Germinal center (tissue), 1 donor: ENCODE results near the gene CHD2.
"Not testable (repeated sequence)": the region's sequence is repeated elsewhere in the genome, so short reads cannot be mapped to it uniquely, and the experiment has no call there.

Experiments used
- DNase-seq: peaks from one replicate; pipeline ENCODE4 v3.0.0; 2012; ENCODE audit warnings: mixed read lengths, low spot score

The CHD2 gene

DNA sequence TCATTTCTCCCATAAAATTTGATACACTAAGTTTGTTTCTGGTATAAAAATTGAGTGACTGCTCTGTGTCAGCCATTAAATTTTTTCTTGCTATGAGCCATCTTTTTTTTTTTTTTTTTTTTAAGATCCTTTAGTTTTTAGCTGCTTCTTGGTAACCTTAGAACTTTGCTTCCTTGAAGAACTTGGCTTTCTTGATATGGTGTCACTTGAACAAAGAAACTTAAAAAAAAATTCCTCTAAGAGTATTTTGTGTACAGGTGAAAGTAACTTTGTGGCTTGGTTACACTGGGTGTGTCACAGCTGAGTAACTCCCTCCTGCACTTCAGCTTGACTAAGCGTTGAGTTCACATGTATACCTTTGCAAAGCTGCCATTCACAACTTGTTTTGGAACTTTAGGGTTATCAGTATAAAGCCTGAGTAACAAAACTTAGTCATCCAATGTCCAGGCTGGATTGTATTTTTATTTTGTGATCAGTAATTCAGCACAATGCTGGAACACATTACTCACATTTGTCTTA, 6.5 kb downstream of the CHD2 start:
- peak; percentile 23 for DNase-seq

DNA sequence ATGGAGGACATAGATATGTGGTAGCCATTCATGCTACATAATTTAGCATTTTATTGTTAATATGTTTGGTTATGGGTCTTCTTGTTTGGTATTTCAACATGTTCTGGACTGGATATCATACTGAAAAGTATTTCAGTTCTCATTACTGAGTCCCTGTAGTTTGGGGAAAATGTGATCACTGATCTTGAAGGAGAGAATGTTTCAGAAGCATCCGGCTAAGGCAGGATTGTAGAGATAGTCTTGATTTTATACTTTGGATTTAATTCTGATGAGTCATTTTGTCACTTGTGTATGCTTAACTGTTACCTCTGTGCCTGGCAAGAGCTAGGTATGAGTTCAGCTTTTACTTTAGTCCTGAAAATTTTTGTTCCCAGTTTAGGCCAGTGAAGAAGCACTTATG, 7.1 kb downstream of the CHD2 start:
- no peak for DNase-seq

DNA sequence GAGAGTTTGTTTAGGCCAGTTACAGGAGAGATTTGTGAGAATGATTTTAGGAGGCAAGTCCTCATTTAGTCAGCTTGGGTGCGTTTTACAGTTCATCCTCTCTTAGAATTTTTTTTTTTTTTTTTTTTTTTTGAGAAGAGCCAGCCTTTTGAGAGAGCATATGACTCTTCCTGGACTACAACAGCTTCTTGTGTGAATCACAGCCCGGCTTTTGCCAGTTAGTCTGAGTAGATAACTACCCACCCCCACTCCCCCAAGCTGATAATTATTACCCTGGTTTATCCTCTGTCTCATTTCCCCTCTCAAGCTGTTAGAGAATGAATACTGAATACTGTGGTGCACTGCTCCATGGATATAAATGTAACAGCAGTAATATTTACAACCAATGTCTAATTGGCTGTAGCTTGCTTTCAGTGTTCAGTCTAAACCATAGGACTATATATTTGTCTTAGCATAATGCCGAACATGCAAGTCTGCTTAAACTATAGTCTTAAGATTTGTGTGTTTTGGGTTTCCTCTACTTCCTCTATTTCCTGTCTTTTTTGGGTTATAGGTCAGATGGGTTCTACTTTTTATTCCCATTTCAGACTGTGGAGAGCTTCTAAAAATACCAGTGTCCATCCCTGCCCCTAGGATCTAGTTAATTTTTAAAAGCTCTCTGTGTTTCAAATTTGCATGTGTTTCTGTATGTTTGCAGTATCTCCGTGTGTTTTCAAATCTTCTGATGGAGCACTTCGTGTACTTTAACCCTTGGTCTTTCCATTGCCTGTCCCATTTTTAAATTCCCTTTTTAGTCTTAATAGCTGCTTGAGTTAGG, 8.0 kb downstream of the CHD2 start:
- DNase-seq, result no peak

DNA sequence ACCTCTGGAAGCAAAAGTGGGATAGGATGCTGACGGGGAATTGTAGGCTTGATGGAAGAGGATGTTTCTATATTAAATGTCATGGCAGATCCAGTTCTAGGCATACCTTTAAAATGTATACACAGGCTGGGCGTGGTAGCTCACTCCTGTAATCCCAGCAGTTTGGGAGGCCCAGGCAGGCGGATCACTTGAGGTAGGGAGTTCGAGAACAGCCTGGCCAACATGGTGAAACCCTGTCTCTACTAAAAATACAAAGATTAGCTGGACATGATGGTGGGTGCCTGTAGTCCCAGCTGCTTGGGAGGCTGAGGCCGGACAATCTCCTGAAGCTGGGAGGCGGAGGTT, 8.6 kb downstream of the CHD2 start:
- DNase-seq, result no peak

DNA sequence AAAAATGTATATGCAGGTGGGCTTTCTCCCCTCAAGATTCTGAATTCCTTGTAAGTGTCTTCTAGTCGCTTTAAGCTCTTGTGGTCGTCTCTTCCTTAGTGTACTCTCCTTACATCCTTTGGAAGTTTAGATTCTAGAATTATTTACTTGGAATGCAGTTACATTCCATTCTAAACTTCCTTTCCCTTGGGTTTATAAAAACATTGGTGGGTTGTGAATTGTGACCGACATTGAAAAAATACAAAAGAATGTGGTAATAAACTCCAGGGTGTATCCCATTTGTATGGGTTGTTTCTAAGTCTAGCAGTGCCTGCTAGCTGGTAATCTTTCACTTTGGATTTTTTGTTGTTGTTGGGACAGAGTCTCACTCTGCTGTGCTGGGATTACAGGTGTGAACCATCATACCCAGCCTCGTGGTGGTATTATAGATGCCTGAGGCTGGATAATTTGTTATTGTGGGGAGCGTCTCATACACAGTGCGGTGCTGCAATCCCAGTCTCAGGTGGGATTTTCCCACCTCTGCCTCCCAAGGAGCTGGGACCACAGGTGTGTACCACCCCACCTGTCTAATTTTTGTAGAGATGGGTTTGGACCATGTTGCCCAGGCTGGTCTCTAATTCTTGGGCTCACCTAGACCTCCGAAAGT, 9.1 kb downstream of the CHD2 start:
- DNase-seq, result no peak

DNA sequence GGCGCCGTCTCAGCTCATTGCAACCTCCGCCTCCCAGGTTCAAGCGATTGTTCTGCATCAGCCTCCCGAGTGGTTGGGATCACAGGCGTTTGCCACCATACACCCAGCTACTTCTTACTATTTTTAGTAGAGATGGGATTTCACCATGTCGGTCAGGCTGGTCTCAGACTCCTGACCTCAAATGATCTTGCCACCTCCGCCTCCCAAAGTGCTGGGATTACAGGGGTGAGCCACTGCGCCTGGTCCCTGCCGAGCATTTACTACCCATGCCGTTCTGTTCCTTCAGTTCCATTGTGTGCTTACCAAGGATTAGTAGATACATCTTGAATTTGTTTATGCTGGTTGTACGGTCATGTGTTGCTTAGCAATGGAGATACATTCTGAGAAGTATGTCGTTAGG, 10.3 kb downstream of the CHD2 start:
- DNase-seq, result no peak

DNA sequence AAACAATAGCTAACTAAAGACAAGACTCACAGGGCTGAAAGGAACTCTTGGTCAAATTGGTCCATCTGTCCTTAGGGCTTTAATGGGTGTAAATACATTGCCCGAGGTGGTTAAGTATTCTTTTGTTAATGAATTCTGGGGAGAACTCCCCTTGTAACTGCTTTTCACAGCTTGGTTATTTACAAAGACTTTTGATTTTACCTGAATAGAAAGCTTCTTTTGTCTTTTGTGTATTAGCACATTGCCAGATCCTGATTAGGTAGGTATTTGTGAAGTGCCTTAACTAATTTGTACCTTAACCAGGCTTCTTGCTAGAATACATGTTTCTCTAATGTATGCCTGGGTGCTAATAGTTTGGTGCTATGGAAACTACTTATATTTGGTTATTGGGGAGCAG, 14.0 kb downstream of the CHD2 start:
- no peak for DNase-seq

DNA sequence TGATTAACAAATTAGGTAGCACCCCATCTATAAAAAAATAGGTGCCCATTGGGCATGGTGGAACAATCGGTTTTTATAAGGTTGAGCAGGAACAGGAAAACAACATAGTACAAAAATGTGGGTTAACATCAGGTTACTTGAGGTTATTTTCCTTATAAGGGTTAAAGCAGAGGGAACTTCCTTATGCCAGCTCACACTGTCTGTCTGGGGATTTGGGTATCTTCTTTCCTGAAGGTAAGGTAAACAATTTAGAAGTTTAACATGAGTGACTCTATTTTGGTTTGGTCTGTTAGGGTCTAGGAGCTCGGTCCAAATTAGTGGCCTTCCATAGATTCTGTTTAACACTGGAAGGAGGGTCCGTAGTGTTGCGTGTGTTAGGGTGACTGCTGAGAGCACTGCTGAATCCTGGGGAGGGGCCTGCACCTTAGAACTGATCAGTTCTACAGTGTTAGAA, 14.7 kb downstream of the CHD2 start:
- no peak for DNase-seq

DNA sequence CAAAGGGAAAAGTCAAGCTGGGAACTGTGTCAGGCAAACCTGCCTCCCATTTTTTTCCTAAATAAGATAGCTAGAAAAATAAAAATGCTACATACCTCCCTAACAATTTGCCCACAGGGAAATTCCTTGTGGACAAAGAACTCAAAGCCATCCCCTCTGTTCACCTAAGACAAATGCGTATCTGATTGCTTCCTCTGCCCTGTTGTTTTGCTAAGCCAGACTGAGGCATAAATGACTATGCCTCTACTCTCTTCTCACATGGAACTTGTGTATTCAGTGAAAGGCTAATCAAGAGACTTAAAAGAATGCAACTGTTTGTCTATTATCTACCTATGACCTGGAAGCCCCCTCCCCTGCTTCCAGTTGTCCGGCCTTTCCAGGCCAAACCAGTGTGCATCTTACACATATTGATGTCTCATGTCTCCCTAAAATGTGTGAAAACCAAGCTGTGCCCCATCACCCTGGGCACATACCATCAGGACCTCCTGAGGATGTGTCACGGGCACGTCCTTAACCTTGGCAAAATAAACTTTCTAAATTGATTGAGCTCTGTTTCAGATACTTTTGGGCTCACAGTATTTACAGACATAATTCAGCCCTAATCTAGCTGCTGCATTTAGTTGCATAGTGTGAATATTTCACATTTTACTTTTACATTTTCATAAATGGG, 15.8 kb downstream of the CHD2 start:
- no peak for DNase-seq

DNA sequence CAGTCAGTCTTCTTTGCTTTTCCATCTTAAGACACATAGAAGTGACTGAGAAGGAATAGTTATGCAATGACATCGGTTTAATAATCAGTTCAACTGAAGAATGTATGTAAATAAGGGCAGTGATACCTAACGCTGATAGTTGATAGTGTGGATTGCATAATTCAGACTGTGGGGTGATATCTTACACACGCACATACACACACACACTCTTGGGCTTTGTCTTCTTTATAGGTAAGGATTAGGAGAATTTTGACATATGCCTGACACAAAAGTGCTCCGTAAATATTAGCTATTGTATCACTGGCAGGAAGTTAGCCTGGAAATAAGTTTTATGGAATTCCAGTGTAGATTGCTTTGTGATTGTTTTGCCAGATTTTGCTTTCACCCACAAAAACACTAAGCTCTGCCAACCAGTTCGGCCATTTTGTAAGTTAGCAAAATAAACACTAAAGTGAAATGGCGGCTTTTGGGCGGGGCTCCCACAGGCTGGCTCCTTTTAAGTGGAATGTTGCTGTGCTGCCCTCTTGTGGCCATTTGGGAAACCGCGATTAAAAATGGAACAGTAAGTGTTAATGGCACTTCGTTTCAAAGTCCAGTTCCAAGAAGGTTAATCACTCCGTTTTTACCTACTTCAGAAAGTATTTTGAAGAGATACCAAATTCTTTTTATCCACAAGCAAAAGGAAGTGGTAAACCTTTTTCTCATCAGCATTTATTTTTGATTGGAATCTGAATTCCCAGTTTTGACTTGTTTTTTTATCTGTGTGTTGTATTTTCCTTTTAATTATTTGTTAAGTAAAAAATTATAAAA, 17.7 kb downstream of the CHD2 start:
- DNase-seq, result peak; percentile 81

DNA sequence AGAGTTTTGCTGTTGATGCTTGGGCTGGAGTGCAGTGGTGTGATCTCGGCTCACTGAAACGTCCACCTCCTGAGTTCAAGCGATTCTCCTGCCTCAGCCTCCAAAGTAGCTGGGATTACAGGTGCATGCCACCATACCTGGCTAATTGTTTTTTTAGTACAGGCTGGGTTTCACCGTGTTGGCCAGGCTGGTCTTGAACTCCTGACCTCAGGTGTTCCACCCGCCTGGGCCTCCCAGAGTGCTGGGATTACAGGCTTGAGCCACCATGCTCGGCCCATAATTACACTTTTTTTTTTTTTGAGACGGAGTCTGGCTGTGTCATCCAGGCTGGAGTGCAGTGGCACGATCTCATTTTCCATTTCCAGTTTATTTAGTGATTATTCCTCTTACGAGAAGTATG, 18.8 kb downstream of the CHD2 start:
- DNase-seq, result not testable (repeated sequence)

DNA sequence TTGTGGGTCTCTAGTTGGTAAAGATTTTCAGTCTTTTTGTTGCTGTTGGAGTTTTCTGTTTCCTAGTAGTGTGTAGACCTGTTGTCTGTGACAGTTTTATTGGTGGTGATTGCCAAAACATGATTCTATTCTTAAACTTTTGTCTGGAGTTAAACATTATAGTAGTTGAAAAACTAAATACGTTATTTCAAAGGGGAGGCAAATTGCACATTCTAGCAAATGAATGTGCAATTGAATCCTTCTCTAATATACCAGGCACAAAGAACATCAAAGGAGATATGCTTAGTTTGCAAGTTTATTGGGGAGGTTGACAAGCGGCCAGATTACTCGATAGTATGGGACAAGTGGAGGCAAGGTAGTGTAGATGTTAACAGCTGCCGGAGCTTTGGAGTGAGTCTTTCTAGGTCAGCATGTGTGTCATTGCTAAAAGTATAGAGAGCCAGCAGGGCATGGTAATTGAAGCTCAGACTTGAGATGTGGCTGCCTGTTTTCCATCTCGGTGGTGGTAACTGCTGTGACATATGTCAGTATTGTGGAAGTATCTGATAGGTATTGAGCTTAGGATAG, 20.6 kb downstream of the CHD2 start:
- no peak for DNase-seq

DNA sequence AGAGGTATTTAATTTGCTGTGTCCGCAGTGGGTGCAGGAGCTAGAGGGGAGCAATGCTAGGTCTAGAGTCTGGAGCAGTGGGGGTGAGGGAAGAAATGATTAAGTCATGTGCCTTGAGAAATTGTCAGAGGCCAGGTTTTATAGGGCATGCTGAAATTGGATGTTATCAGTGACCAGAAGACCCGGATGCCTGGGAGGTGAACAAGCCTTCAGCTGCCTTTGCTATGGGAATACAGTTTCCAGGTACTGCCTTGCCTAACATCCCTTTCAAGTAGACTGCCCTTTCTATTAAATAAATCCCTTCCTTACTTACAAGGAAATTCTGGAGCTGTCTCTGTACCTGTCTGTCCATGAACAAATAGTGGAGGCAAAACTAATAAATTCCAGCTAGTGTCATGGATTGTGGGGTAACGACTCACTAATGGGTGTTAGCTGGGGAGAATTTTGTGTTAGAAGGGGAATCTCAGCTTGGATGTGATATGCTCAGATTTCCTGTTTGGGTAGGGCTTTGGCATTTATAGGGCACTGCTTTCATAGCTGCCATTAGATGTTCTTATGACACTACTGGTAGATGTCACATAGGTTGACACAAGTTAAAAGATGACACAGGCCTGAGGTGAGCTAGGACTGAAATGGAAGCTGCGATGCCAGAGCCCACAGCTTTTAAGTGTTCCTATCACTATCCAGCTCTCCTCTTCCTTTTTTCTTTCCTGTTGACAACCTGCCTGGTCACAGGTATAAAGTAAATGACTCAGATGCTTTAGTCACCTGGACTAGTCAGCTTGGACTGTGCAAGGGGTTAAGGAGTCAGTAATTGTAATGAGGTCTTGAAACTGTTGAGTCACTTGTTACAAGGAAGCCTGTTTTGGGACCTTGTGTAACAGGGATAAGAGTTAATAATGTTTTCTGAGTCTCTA, 21.3 kb downstream of the CHD2 start:
- no peak for DNase-seq

DNA sequence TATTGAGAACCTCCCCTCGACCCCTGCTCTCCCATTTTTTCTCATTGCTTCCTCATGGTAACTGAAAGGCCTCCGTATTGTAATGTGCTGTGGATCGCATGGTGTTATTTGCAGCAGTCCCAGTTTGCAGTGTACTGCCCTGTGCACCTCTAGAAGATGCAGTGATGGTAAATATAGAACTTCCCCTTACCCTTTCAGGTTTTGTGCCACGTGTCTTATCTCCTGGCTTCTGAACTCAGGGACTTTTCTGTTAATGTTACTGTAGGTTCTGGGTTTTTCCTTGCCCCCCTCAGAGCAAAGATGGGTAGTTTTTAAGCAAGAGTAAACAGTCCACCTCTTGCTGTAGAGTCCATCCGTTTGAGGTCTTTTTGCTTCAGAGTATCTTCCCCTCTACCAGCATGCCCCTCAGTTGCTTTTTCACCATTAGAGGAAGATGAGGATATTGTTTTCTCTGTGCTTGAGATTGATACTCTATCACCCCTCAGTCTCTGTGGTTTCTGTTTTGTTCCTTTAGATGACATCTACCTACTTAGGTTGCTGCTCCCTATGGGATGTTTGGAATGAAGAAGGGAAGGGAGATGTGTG, 22.4 kb downstream of the CHD2 start:
- no peak for DNase-seq

DNA sequence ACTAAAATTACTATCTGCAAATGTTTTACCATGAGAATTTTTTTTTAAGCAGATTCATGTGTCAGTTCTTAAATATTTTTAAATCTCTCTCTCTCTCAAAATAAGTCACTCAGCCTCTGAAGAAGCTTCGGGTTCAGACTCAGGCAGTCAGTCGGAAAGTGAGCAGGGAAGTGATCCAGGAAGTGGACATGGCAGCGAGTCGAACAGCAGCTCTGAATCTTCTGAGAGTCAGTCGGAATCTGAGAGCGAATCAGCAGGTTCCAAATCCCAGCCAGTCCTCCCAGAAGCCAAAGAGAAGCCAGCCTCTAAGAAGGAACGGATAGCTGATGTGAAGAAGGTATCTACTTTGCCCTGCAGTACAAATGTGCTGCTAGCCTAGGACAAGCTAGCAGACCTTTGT, 24.1 kb downstream of the CHD2 start:
- no peak for DNase-seq

DNA sequence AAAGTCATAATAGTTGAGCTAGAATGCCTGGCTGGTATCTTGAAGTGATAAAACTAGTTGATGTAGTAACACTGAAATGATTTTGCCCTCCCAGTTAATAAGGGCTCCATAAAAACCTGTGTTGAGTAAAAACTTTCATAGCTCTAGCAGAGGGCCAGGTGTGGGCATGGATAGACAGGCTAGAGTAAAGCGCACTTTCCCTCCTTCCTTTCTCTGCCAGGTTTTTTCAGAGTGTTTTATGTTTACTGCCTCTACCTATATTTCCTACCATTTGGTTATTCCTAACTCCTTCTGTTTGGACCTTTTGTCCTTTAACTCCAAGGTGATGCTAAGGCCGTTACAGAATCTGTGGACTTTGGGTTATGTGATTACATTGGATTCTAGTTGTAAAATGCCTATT, 25.3 kb downstream of the CHD2 start:
- DNase-seq, result no peak

DNA sequence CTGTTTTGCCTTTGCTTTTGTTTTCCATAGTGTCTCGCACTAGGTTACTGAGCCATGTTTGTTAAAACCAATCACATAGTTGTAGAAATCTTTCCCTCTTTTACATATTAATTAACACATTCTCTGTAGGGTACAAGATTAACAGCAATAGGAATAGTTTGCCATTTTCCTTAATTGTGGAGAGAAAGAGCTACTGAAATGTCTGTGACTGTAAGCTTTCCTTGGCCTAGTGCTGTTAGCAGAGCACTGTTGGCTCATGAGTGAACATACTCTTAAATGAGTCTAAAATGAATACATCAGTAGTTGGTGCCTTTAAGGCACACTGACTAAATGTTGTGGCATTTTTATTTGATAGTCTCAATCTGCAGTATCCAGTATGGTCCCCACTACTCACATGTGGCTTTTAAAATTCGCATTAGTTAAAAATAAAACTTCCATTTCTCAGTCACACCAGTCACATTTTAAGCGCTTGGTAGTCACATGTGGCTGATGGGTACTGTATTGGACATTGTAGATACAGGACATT, 28.2 kb downstream of the CHD2 start:
- no peak for DNase-seq

DNA sequence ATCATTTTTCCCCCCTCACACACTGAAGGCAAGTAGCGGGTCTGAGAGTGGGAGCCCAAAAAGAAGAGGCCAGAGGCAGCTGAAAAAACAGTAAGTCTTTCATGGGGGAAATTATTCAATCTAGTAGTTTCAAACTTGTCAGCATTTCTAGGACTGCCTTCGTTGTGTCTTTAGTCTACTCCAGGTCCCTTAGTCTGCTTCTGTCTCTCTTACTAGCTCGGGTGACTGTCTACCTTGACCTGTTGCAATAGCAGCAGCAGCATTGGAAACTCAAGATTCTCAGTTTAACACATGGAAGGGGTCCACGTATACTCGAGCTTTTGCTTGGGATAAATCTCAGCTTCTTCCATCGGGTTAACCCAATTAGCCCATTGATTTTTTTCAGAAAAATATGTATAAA, 28.9 kb downstream of the CHD2 start:
- DNase-seq, result no peak

DNA sequence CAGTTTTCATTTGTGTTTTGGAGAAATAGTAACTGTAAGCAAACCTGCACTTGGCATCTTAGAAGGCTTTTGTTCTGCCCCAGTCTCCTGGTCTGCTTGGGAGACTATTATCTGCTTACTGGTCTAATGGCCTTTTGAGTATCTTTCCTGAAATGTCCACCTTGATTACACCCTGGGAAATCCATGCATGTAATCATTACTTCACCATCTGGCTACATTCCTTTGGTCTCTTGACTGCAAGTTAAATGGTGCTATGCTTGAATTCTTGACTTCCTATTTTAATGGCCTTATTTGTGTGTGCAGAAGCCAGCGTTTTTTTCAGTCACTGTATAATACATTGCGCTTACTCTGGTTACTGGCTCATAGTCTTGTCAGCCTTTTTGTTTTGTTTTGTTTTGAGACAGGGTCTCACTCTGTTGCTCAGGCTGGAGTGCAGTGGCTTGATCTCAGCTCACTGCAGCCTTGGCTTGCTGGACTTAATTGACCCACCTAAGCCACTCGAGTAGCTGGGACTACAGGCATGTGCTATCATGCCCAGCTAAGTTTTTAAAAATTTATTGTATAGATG, 30.0 kb downstream of the CHD2 start:
- no peak for DNase-seq

DNA sequence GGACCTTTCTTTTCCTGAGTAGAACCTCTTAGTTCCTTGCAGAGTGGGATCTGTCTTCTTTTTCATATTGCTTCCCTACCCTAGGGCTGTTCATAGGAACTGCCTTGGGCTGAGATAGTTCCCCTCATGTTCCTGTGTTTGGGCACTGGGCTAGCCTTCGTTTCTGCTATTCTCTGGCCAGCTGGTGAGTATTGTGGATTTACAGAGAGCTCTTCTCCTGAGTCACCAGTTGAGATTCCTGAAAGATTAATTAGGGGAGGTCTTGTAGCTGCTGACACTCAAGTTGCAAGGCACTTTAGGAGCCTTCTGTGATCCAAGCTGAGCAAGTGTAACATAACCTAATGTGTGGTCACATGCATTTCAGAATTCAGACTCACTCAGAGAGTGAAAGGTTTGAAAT, 30.7 kb downstream of the CHD2 start:
- DNase-seq, result no peak
